ENCODE results near the gene MAP3K19. TPM values are rescaled to one million over a fixed set of nuclear protein-coding genes. Genes with fewer than 3 reads are reported as not detected.

The MAP3K19 gene
- total RNA-seq, 1 donor, result not detected

- no peak for DNase-seq (ENCODE audit: low read depth)
- H3K4me3 ChIP-seq (ENCODE audit: low read depth, low read length), result no peak overlapping the region
- no peak for TF ChIP-seq CTCF (IDR thresholded peaks at IDR 0.05; ENCODE audit: insufficient read depth, low read depth, low read length)
Observed at GRCh38 chr2:134934150-134934549, 113.1 kb downstream of the MAP3K19 start.

GRCh38 chr2:134933732-134934131 lies 113.5 kb downstream of the MAP3K19 start:
- no peak for TF ChIP-seq CTCF (IDR thresholded peaks at IDR 0.05; ENCODE audit: insufficient read depth, low read depth, low read length)
- DNase-seq (ENCODE audit: low read depth), result no peak
- no peak overlapping the region for H3K4me3 ChIP-seq (ENCODE audit: low read depth, low read length)

- TF ChIP-seq CTCF (IDR thresholded peaks at IDR 0.05; ENCODE audit: insufficient read depth, low read depth, low read length), result no peak
- no peak for DNase-seq (ENCODE audit: low read depth)
- no peak overlapping the region for H3K4me3 ChIP-seq (ENCODE audit: low read depth, low read length)
Observed at GRCh38 chr2:134932864-134933526, 114.3 kb downstream of the MAP3K19 start.

- H3K4me3 ChIP-seq (ENCODE audit: low read depth, low read length), result no peak overlapping the region
- DNase-seq (ENCODE audit: low read depth), result peak; percentile 48
- TF ChIP-seq CTCF (IDR thresholded peaks at IDR 0.05; ENCODE audit: insufficient read depth, low read depth, low read length), result no peak
Observed at GRCh38 chr2:134927195-134927594, 120.1 kb downstream of the MAP3K19 start.

GRCh38 chr2:134926231-134926931 lies 120.9 kb downstream of the MAP3K19 start:
- H3K4me3 ChIP-seq (ENCODE audit: low read depth, low read length), result no peak overlapping the region
- peak; percentile 63 for DNase-seq (ENCODE audit: low read depth)
- TF ChIP-seq CTCF (IDR thresholded peaks at IDR 0.05; ENCODE audit: insufficient read depth, low read depth, low read length), result no peak

GRCh38 chr2:134924912-134925311 lies 122.3 kb downstream of the MAP3K19 start:
- TF ChIP-seq CTCF (IDR thresholded peaks at IDR 0.05; ENCODE audit: insufficient read depth, low read depth, low read length), result no peak

More at GRCh38 chr2:134924912-134925311, 122.3 kb downstream of the MAP3K19 start:
- H3K4me3 ChIP-seq (ENCODE audit: low read depth, low read length), result no peak overlapping the region
- no peak for DNase-seq (ENCODE audit: low read depth)
